GM18951 (cell line): ENCODE data around the gene EIF4H.

ENCODE experiments used
- POLR2A ChIP-seq: IDR thresholded peaks from 4 replicates; pipeline ENCODE4 v1.6.1; 2011; ENCODE audit warnings: mild to moderate bottlenecking; ENCODE audit not compliant: insufficient read length, insufficient read depth; ENCODE audit errors: extremely low read depth
- in situ Hi-C: fragments of 300-500 bp; cut with MboI; formaldehyde crosslinking; loops from one replicate; pipeline ENCODE4 v1.12.0; 2022; ENCODE audit warnings: low sequenced_read_pairs, mixed read lengths, inconsistent platforms; ENCODE audit not compliant: unreplicated experiment

EIF4H gene

GRCh38 chr7:74216361-74216761 lies 42.2 kb downstream of the EIF4H start:
- in situ Hi-C loops = loop anchor here (25.0 kb wide), 1 partner anchor 171 kb away; no protein-coding TSS in a partner anchor
- TF ChIP-seq POLR2A = no peak

GRCh38 chr7:74217455-74218342 lies 43.5 kb downstream of the EIF4H start:
- in situ Hi-C loops = loop anchor here (25.0 kb wide), 1 partner anchor 170 kb away; no protein-coding TSS in a partner anchor
- TF ChIP-seq POLR2A = no peak

GRCh38 chr7:74218343-74218698 lies 44.2 kb downstream of the EIF4H start:
- TF ChIP-seq POLR2A = no peak

GRCh38 chr7:74219416-74219815 lies 45.3 kb downstream of the EIF4H start:
- TF ChIP-seq POLR2A = no peak
- in situ Hi-C loops = loop anchor here (25.0 kb wide), 1 partner anchor 168 kb away; no protein-coding TSS in a partner anchor

More at GRCh38 chr7:74218343-74218698, 44.2 kb downstream of the EIF4H start:
- in situ Hi-C loops = loop anchor here (25.0 kb wide), 1 partner anchor 169 kb away; no protein-coding TSS in a partner anchor

GRCh38 chr7:74220229-74220628 lies 46.1 kb downstream of the EIF4H start:
- no peak for TF ChIP-seq POLR2A
- in situ Hi-C loops = loop anchor here (25.0 kb wide), 1 partner anchor 167 kb away; no protein-coding TSS in a partner anchor

- in situ Hi-C loops = loop anchor here (25.0 kb wide), 1 partner anchor 166 kb away; no protein-coding TSS in a partner anchor
- TF ChIP-seq POLR2A = no peak
Observed at GRCh38 chr7:74221713-74222112, 47.6 kb downstream of the EIF4H start.

- no peak for TF ChIP-seq POLR2A
- in situ Hi-C loops = loop anchor here (25.0 kb wide), 1 partner anchor 164 kb away; no protein-coding TSS in a partner anchor
Observed at GRCh38 chr7:74222851-74223710, 48.9 kb downstream of the EIF4H start.

- in situ Hi-C loops = loop anchor here (25.0 kb wide), 1 partner anchor 163 kb away; no protein-coding TSS in a partner anchor
- peak; percentile 29 for TF ChIP-seq POLR2A
Observed at GRCh38 chr7:74223711-74224510, 49.8 kb downstream of the EIF4H start.

GRCh38 chr7:74224511-74224832 lies 50.3 kb downstream of the EIF4H start:
- in situ Hi-C loops = loop anchor here (25.0 kb wide), 1 partner anchor 163 kb away; no protein-coding TSS in a partner anchor
- TF ChIP-seq POLR2A = no peak

- in situ Hi-C loops = loop anchor here (25.0 kb wide), 1 partner anchor 162 kb away; no protein-coding TSS in a partner anchor
Observed at GRCh38 chr7:74224907-74225306, 50.8 kb downstream of the EIF4H start.

- peak; percentile 47 for TF ChIP-seq POLR2A
- in situ Hi-C loops = no loop called here
Observed at GRCh38 chr7:74225400-74225799, 51.2 kb downstream of the EIF4H start.

- in situ Hi-C loops = no loop called here
- peak; percentile 26 for TF ChIP-seq POLR2A
Observed at GRCh38 chr7:74226633-74227032, 52.5 kb downstream of the EIF4H start.

- TF ChIP-seq POLR2A = no peak
- in situ Hi-C loops = no loop called here
Observed at GRCh38 chr7:74228951-74229900, 55.1 kb downstream of the EIF4H start.
